Esophagus (tissue), 2 donors: ENCODE measurements around the gene SPO11. TPM values are rescaled to one million over a fixed set of nuclear protein-coding genes. Genes with fewer than 3 reads are reported as not detected.
"Not testable (repeated sequence)": the region's sequence is repeated elsewhere in the genome, so short reads cannot be mapped to it uniquely, and the experiment has no call there.

ENCODE experiments used
- H3K27ac ChIP-seq, 2 donors: one replicate each; pipeline ENCODE4 v1.5.1; 2013; ENCODE audit warnings: low read depth in 2 of 2, mild to moderate bottlenecking in 2 of 2, inconsistent platforms in 1 of 2, low read length in 1 of 2, moderate library complexity in 1 of 2
- H3K27me3 ChIP-seq, 2 donors: one replicate each; pipeline ENCODE4 v1.6.1; 2013; ENCODE audit warnings: low read length in 2 of 2, control low read depth in 1 of 2, mild to moderate bottlenecking in 1 of 2; ENCODE audit not compliant: insufficient read depth in 2 of 2, control insufficient read depth in 1 of 2
- H3K36me3 ChIP-seq, 2 donors: one replicate each; pipeline ENCODE4 v1.6.1; 2013; ENCODE audit warnings: low read length in 1 of 2; ENCODE audit not compliant: control insufficient read depth in 2 of 2, insufficient read depth in 2 of 2
- H3K4me1 ChIP-seq, 2 donors: one replicate each; pipeline ENCODE4 v1.6.1; 2013; ENCODE audit warnings: low read length in 1 of 2; ENCODE audit not compliant: control insufficient read depth in 2 of 2, insufficient read depth in 2 of 2
- H3K4me3 ChIP-seq, 2 donors: one replicate each; pipeline ENCODE4 v1.5.1; 2013; ENCODE audit warnings: low read length in 2 of 2, mild to moderate bottlenecking in 2 of 2, low read depth in 1 of 2, moderate library complexity in 1 of 2
- H3K9me3 ChIP-seq, 2 donors: one replicate each; pipeline ENCODE4 v1.6.1; 2013; ENCODE audit warnings: mild to moderate bottlenecking in 2 of 2, low read depth in 1 of 2, low read length in 1 of 2, moderate library complexity in 1 of 2; ENCODE audit not compliant: control insufficient read depth in 2 of 2, insufficient read depth in 1 of 2
- WGBS, 2 donors: extraction: QIAGEN DNeasy Blood & Tissue Kit; methylation state at CpG; one replicate each; pipeline ENCODE4 v1.1.7; 2013; 5-methylcytosine and 5-hydroxymethylcytosine counted together
- polyA plus RNA-seq, 2 donors: library from polyadenylated mRNA; stranded (reverse); fragments of 200-250 nt; gene quantifications; one replicate each; pipeline ENCODE4 v1.2.3, GENCODE V29; 2013
- donor health status: healthy with polysubstance abuse.
- donor health status: Bipolar disorder and iron deficiency.

Gene SPO11
- polyA plus RNA-seq, 2 donors: not detected

- Histone ChIP-seq H3K27ac (peak overlapping the region in 1 of 2 donors; percentile 3), H3K4me1 (peaks cover 0 to 13% of the 10 kb centered on the region in 2 donors), H3K27me3 (no peaks in the 10 kb centered on the region), H3K4me3 (no peak overlapping the region), H3K9me3 (no peaks in the 10 kb centered on the region), H3K36me3 (no peaks in the 10 kb centered on the region)
- WGBS, 2 donors: 65 to 67% methylated on average over 6 of the region's 6 CpGs
These were observed 1.8 kb upstream of the SPO11 start for GRCh38 chr20:57327820-57328219.

- H3K4me3 ChIP-seq: no peak overlapping the region
- H3K36me3 ChIP-seq: no peaks in the 10 kb centered on the region
- H3K27me3 ChIP-seq: no peaks in the 10 kb centered on the region
- no peaks in the 10 kb centered on the region for H3K9me3 ChIP-seq
- WGBS, 2 donors: 36 to 48% methylated on average over 8 of the region's 8 CpGs
- H3K27ac ChIP-seq: no peak overlapping the region
- peaks cover 0 to 7% of the 10 kb centered on the region in 2 donors for H3K4me1 ChIP-seq
These were observed 1.4 kb downstream of the SPO11 start for GRCh38 chr20:57330998-57331397.

- Histone ChIP-seq H3K27me3 (no peaks in the 10 kb centered on the region), H3K36me3 (no peaks in the 10 kb centered on the region), H3K4me1 (peaks cover 0 to 2% of the 10 kb centered on the region in 2 donors), H3K9me3 (no peaks in the 10 kb centered on the region), H3K27ac (no peak overlapping the region), H3K4me3 (no peak overlapping the region)
- 38 to 40% methylated on average over 1 of the region's 1 CpG for WGBS, 2 donors
These were observed 2.8 kb downstream of the SPO11 start for GRCh38 chr20:57332105-57333089.

- no peaks in the 10 kb centered on the region for H3K4me1 ChIP-seq
- H3K36me3 ChIP-seq: no peaks in the 10 kb centered on the region
- H3K27ac ChIP-seq: no peak overlapping the region
- WGBS, 2 donors: 56 to 70% methylated on average over 2 of the region's 2 CpGs
- H3K27me3 ChIP-seq: no peaks in the 10 kb centered on the region
- H3K4me3 ChIP-seq: no peak overlapping the region
- no peaks in the 10 kb centered on the region for H3K9me3 ChIP-seq
These were observed 5.8 kb downstream of the SPO11 start for GRCh38 chr20:57335392-57335791.

- H3K36me3 ChIP-seq: no peaks in the 10 kb centered on the region
- WGBS, 2 donors: 77 to 83% methylated on average over 2 of the region's 2 CpGs
- no peaks in the 10 kb centered on the region for H3K27me3 ChIP-seq
These were observed 12.1 kb downstream of the SPO11 start for GRCh38 chr20:57341663-57342062.

GRCh38 chr20:57342829-57343228 is 13.2 kb downstream of the SPO11 start:
- no peaks in the 10 kb centered on the region for H3K4me1 ChIP-seq
- no peak overlapping the region for H3K27ac ChIP-seq
- H3K9me3 ChIP-seq: no peaks in the 10 kb centered on the region
- WGBS, 2 donors: 48 to 60% methylated on average over 2 of the region's 2 CpGs
- no peaks in the 10 kb centered on the region for H3K36me3 ChIP-seq
- H3K4me3 ChIP-seq: no peak overlapping the region
- H3K27me3 ChIP-seq: no peaks in the 10 kb centered on the region

More at GRCh38 chr20:57341663-57342062, 12.1 kb downstream of the SPO11 start:
- no peak overlapping the region for H3K4me3 ChIP-seq
- H3K27ac ChIP-seq: no peak overlapping the region
- H3K9me3 ChIP-seq: no peaks in the 10 kb centered on the region
- H3K4me1 ChIP-seq: no peaks in the 10 kb centered on the region

- no peaks in the 10 kb centered on the region for H3K9me3 ChIP-seq
- no peaks in the 10 kb centered on the region for H3K4me1 ChIP-seq
- no peaks in the 10 kb centered on the region for H3K27me3 ChIP-seq
- H3K4me3 ChIP-seq: no peak overlapping the region
- no peaks in the 10 kb centered on the region for H3K36me3 ChIP-seq
- WGBS, 2 donors: 1% methylated on average over 4 of the region's 4 CpGs
- H3K27ac ChIP-seq: no peak overlapping the region
These were observed 16.9 kb downstream of the SPO11 start for GRCh38 chr20:57346477-57346876.

GRCh38 chr20:57347393-57347792 is 17.8 kb downstream of the SPO11 start:
- Histone ChIP-seq H3K27ac (no peak overlapping the region), H3K27me3 (no peaks in the 10 kb centered on the region), H3K4me1 (peaks cover 2 to 5% of the 10 kb centered on the region in 2 donors), H3K4me3 (no peak overlapping the region), H3K36me3 (no peaks in the 10 kb centered on the region), H3K9me3 (no peaks in the 10 kb centered on the region)
- 63 to 67% methylated on average over 4 of the region's 4 CpGs for WGBS, 2 donors

- H3K27me3 ChIP-seq, H3K36me3 ChIP-seq, H3K27ac ChIP-seq, H3K4me1 ChIP-seq, H3K4me3 ChIP-seq, H3K9me3 ChIP-seq: not testable (repeated sequence)
- WGBS, 2 donors: 76 to 80% methylated on average over 25 to 47 of the region's 47 CpGs
These were observed 18.8 kb downstream of the SPO11 start for GRCh38 chr20:57348200-57348921.
